Pancreas (tissue), 10 donors: ENCODE results near the gene TREM1. TPM values are rescaled to one million over a fixed set of nuclear protein-coding genes. Genes with fewer than 3 reads are reported as not detected.

Experiments used
- ATAC-seq, 4 donors: fragments of 200-7000 bp; cut with Tn5 transposase; one replicate each; pipeline versions ENCODE4 v1.8.0 to v1.9.1; 2020; ENCODE audit warnings: mild to moderate bottlenecking in 4 of 4, moderate library complexity in 4 of 4
- DNase-seq, 6 donors: peaks; one replicate each; pipeline ENCODE4 v3.0.0-alpha.2; 2020
- FAIRE-seq: peaks from 2 replicates; lab custom pipeline; 2012; peaks lifted over from hg19 to GRCh38; lab: Jason Lieb, UNC
- H3K27ac ChIP-seq, 4 donors: fragments of 200-600 bp; sonication (generic); 1 replicate in 3 of 4; 2 replicates in 1 of 4; pipeline versions ENCODE4 v1.5.0 to v1.8.0; 2020
- H3K27me3 ChIP-seq, 4 donors: fragments of 200-600 bp; one replicate each; pipeline ENCODE4 v1.8.0; 2021
- H3K36me3 ChIP-seq, 3 donors: fragments of 200-600 bp; sonication (generic) in 1 of 3; one replicate each; pipeline versions ENCODE4 v1.5.0 to v1.8.0; 2020 to 2021
- H3K4me1 ChIP-seq, 3 donors: fragments of 200-600 bp; one replicate each; pipeline ENCODE4 v1.8.0; 2021
- H3K4me3 ChIP-seq, 4 donors: fragments of 200-600 bp; sonication (generic) in 2 of 4; one replicate each; pipeline versions ENCODE4 v1.5.0 to v1.8.0; 2020 to 2021
- H3K9me3 ChIP-seq, 4 donors: fragments of 200-600 bp; one replicate each; pipeline ENCODE4 v1.8.0; 2021
- WGBS, 2 donors: extraction: QIAGEN DNeasy Blood & Tissue Kit; methylation state at CpG; one replicate each; pipeline ENCODE4 v1.1.7; 2013; 5-methylcytosine and 5-hydroxymethylcytosine counted together
- intact Hi-C, 3 donors: fragments of 100-400 bp; cut with DNase I; formaldehyde crosslinking; loops; one replicate each; pipeline versions ENCODE4 v1.11.1 to v1.14.2; 2022
- polyA plus RNA-seq, 2 donors: library from polyadenylated mRNA; stranded (reverse); fragments of 200-250 nt; gene quantifications; one replicate each; pipeline ENCODE4 v1.2.3, GENCODE V29; 2013
- total RNA-seq, 6 donors: library from RNA; stranded (reverse); fragmentation: NEBNext Ultra II Directional in 4 of 6; extraction: Animal tissue kit (Norgen Biotek cat#: 25700) in 4 of 6; gene quantifications; one replicate each; pipeline versions ENCODE4 v1.2.1 to v1.2.4, GENCODE V29; 2021 to 2023
- TF ChIP-seq, protein P1 (sequence below), 4 donors: fragments of 200-600 bp; sonication (generic) in 3 of 4; IDR thresholded peaks; one replicate each; pipeline versions ENCODE4 v1.5.0 to v1.8.0; 2021; ENCODE audit warnings: antibody characterized with exemption in 4 of 4
- donor health status: healthy with polysubstance abuse.
- donor health status: DM: no; HTN: no; CAD: no; lungs with moderate emphysema.
- donor health status: DM: no; HTN: no; CAD: no.
- donor health status: control.
- donor health status: control.
- donor health status: Bipolar disorder and iron deficiency.
- donor health status: DM: yes; HTN: yes; CAD: no.
- donor health status: DM: no; HTN: no; CAD: no.
- donor health status: DM: no; HTN: no; CAD: no.
- donor health status: DM: yes; HTN: yes; CAD: no.

TREM1 gene
- total and polyA plus RNA-seq, 8 donors = 0.08 to 2.8 (median 0.28) TPM; not detected in 1

GRCh38 chr6:41332842-41333736 lies 46.6 kb upstream of the TREM1 start:
- Histone ChIP-seq H3K4me1 (no peaks in the 10 kb centered on the region), H3K4me3 (no peak overlapping the region), H3K36me3 (no peaks in the 10 kb centered on the region), H3K9me3 (no peaks in the 10 kb centered on the region), H3K27me3 (peaks cover 0 to 6% (median 0%) of the 10 kb centered on the region in 4 donors), H3K27ac (no peak overlapping the region)
- FAIRE-seq = no peak
- TF ChIP-seq, protein P1, sequence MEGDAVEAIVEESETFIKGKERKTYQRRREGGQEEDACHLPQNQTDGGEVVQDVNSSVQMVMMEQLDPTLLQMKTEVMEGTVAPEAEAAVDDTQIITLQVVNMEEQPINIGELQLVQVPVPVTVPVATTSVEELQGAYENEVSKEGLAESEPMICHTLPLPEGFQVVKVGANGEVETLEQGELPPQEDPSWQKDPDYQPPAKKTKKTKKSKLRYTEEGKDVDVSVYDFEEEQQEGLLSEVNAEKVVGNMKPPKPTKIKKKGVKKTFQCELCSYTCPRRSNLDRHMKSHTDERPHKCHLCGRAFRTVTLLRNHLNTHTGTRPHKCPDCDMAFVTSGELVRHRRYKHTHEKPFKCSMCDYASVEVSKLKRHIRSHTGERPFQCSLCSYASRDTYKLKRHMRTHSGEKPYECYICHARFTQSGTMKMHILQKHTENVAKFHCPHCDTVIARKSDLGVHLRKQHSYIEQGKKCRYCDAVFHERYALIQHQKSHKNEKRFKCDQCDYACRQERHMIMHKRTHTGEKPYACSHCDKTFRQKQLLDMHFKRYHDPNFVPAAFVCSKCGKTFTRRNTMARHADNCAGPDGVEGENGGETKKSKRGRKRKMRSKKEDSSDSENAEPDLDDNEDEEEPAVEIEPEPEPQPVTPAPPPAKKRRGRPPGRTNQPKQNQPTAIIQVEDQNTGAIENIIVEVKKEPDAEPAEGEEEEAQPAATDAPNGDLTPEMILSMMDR (IDR thresholded peaks at IDR 0.05) = no peak
- no peak for ATAC-seq
- no peak for DNase-seq
- intact Hi-C loops = no loop called here
- WGBS, 2 donors = 64 to 72% methylated on average over 4 of the region's 4 CpGs

DNA sequence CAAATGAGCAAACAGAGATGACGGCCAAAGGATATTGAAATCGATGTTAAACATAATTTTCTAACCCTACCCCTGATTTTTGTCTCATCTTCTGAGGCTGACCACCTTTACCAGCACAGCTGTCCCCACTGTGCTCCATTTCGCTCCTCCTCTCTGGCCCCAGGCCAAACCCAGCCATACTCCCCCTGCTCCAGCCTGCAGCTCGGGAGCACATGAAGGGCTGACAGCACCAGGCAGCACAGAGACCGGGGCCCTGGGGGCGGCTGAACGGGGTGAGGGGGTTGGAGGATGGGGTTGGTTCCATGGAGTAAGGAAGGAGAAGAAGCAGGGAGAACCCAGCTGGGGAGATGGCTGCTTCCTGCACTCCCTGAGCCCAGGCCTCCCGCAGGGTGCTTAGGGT lies 45.8 kb upstream of the TREM1 start:
- no peaks in the 10 kb centered on the region for H3K4me1 ChIP-seq
- DNase-seq = no peak
- no peak for ATAC-seq

DNA sequence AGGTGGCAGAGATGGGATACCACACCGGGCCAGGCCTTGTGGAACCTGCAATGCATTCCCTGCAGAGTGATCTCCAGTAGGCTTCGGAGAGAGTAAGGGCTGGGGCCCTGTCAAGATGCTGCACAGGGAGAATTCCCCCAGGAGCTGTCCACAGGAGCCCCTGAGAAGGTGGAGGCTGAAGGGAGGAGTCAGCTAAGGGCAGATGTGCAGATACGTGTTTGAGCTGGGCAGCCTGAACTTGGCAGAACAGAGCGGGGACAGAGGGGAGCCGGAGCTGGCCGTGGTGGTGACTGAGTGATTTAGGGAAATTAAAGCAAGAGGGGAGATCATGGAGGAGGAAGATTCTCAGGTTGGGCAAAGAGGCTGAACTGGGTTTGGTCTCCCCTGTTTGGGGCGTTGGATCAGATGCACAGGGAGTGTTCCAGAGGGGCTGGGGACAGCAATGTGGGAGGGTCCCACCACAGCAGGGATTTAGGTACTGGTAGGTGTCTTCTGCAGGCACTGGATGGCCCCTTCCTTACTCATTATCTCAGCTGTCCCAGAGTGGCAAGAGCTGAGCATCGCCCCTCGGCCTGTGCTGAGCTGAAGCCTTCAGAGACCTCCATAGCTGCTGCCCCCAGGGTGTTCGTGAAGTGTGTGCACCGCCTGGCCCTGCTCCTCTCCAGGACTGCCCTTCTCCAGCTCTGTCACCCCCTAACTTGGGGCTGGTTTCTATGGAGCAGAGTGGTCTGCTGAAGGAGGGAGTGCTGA lies 45.1 kb upstream of the TREM1 start:
- intact Hi-C loops = no loop called here
- H3K4me3 ChIP-seq = no peak overlapping the region
- ATAC-seq (no peak), DNase-seq (no peak), FAIRE-seq (no peak)
- H3K36me3 ChIP-seq = no peaks in the 10 kb centered on the region
- 85 to 86% methylated on average over 11 of the region's 11 CpGs for WGBS, 2 donors
- TF ChIP-seq, protein P1 (IDR thresholded peaks at IDR 0.05) = no peak
- no peaks in the 10 kb centered on the region for H3K4me1 ChIP-seq
- no peak overlapping the region for H3K27ac ChIP-seq
- H3K27me3 ChIP-seq = peaks cover 0 to 6% (median 0%) of the 10 kb centered on the region in 4 donors
- no peaks in the 10 kb centered on the region for H3K9me3 ChIP-seq

More for the DNA sequence above, 45.8 kb upstream of the TREM1 start:
- WGBS, 2 donors = 66 to 71% methylated on average over 8 of the region's 8 CpGs
- Histone ChIP-seq H3K27me3 (peaks cover 0 to 6% (median 0%) of the 10 kb centered on the region in 4 donors), H3K36me3 (no peaks in the 10 kb centered on the region), H3K27ac (no peak overlapping the region), H3K9me3 (no peaks in the 10 kb centered on the region), H3K4me3 (no peak overlapping the region)
- intact Hi-C loops = no loop called here
- no peak for FAIRE-seq
- TF ChIP-seq, protein P1 (IDR thresholded peaks at IDR 0.05) = no peak

DNA sequence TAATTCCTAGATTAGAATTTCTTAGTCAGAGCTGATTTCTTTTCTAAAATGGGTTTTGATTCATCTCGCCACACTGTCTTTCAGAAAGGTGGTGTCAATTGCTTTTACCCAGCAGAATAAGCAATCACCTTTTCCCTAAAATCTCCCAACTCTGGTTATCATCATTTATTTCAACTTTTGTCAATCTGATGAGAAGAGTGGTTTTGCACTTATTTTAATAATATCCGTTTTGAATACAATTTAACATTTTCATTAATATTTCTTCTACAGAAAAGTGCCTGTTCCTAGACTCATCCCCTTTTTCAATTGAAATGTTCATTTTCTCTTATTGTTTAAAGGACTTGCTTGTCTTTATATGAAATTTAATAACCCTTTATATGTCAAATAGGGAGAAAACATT lies 40.7 kb upstream of the TREM1 start:
- 52 to 78% methylated on average over 2 of the region's 2 CpGs for WGBS, 2 donors
- intact Hi-C loops = no loop called here
- H3K4me1 ChIP-seq = no peaks in the 10 kb centered on the region
- peaks cover 0 to 6% (median 1%) of the 10 kb centered on the region in 4 donors for H3K27me3 ChIP-seq
- no peak overlapping the region for H3K27ac ChIP-seq
- FAIRE-seq (no peak), ATAC-seq (no peak), DNase-seq (no peak)
- H3K9me3 ChIP-seq = no peaks in the 10 kb centered on the region
- no peaks in the 10 kb centered on the region for H3K36me3 ChIP-seq
- TF ChIP-seq, protein P1 (IDR thresholded peaks at IDR 0.05) = no peak
- no peak overlapping the region for H3K4me3 ChIP-seq
